HCT116 (cell line): ENCODE results near the gene VAT1. TPM values are rescaled to one million over a fixed set of nuclear protein-coding genes. Genes with fewer than 3 reads are reported as not detected.

Source experiments
- ATAC-seq: fragments of 200-7000 bp; cut with Tn5 transposase; 2 replicates; pipeline ENCODE4 v1.9.1; 2020; ENCODE audit warnings: mild to moderate bottlenecking, moderate library complexity
- BruUV-seq: library from RNA; stranded (reverse); fragments of 400-500 nt; replicated peaks from 2 replicates; lab custom pipeline; 2021; lab: Mats Ljungman, UMichigan
- CTCF ChIA-PET: fragments of 300-600 bp; sonication (Branson Sonifier 250); formaldehyde crosslinking; loops from one replicate; lab custom pipeline; 2021; ENCODE audit warnings: antibody characterized with exemption; lab: Charles Lee
- POLR2A ChIA-PET: fragments of 300-600, 350-600 bp; sonication (Branson Sonifier 250); formaldehyde crosslinking; loops from one replicate; lab custom pipeline; 2021; ENCODE audit warnings: antibody characterized with exemption; lab: Charles Lee
- RAD21 ChIA-PET, 2 experiments: fragments of 300-600 bp; sonication (Branson Sonifier 250); formaldehyde crosslinking; loops; one replicate each; lab custom pipeline; 2023; ENCODE audit warnings: low total read pairs in 2 of 2; ENCODE audit not compliant: uncharacterized antibody in 2 of 2, unreplicated experiment in 2 of 2, low non-redundant PET in 1 of 2; lab: Charles Lee
- DNase-seq: peaks from one replicate; pipeline ENCODE4 v3.0.0-alpha.2; 2010; ENCODE audit warnings: low read depth, low spot score
- H2AFZ ChIP-seq: fragments of 200-600 bp; shearing (Covaris generic), sonication (generic); 2 replicates; pipeline ENCODE4 v1.6.1; 2017; ENCODE audit warnings: low read depth, mixed run types, mixed read lengths, antibody characterized with exemption, low read length; ENCODE audit not compliant: poor library complexity, severe bottlenecking
- H3K27ac ChIP-seq: 2 replicates; pipeline ENCODE4 v1.5.1; 2012; ENCODE audit warnings: low read depth, low read length
- H3K27me3 ChIP-seq: fragments of 200-600 bp; sonication (generic); 2 replicates; pipeline ENCODE4 v1.6.1; 2016; ENCODE audit warnings: mixed run types, low read length, mixed read lengths; ENCODE audit not compliant: insufficient read depth
- H3K36me3 ChIP-seq, 2 experiments: fragments of 200-500 bp in 1 of 2; fragments of 200-600 bp in 1 of 2; sonication (Bioruptor generic) in 1 of 2; sonication (generic) in 1 of 2; 2 replicates each; pipeline versions ENCODE4 v1.5.1 to v1.6.1; 2014 to 2016; ENCODE audit warnings: low read length in 2 of 2, inconsistent platforms in 1 of 2, mixed read lengths in 1 of 2, mixed run types in 1 of 2; ENCODE audit not compliant: insufficient read depth in 2 of 2, control insufficient read depth in 1 of 2
- H3K4me1 ChIP-seq, 2 experiments: fragments of 200-600 bp in 1 of 2; sonication (generic) in 1 of 2; 2 replicates each; pipeline versions ENCODE4 v1.5.1 to v1.6.1; 2012 to 2017; ENCODE audit warnings: low read length in 2 of 2, inconsistent platforms in 1 of 2, mild to moderate bottlenecking in 1 of 2, mixed read lengths in 1 of 2, mixed run types in 1 of 2, moderate library complexity in 1 of 2; ENCODE audit not compliant: insufficient read depth in 2 of 2, control insufficient read depth in 1 of 2
- H3K4me2 ChIP-seq: fragments of 200-600 bp; sonication (generic); 2 replicates; pipeline ENCODE4 v1.6.1; 2017; ENCODE audit warnings: mixed run types, low read length, mixed read lengths
- H3K4me3 ChIP-seq, 2 experiments: fragments of 200-600 bp in 1 of 2; sonication (generic) in 1 of 2; replicated peaks in 1 of 2; 2 replicates each; pipeline ENCODE4 v1.5.1; 2011 to 2016; ENCODE audit warnings: low read length in 2 of 2, control low read depth in 1 of 2, low read depth in 1 of 2, mild to moderate bottlenecking in 1 of 2, mixed read lengths in 1 of 2, mixed run types in 1 of 2
- H3K79me2 ChIP-seq: fragments of 200-600 bp; sonication (generic); 2 replicates; pipeline ENCODE4 v1.6.1; 2017; ENCODE audit warnings: mild to moderate bottlenecking, mixed run types, low read length, moderate library complexity, mixed read lengths; ENCODE audit not compliant: insufficient read depth
- H3K9ac ChIP-seq: fragments of 200-600 bp; sonication (generic); 2 replicates; pipeline ENCODE4 v1.6.1; 2016; ENCODE audit warnings: low read length, mixed read lengths
- H3K9me2 ChIP-seq: fragments of 200-600 bp; sonication (generic), shearing (Covaris generic); 2 replicates; pipeline ENCODE4 v1.6.1; 2017; ENCODE audit warnings: mixed run types, mild to moderate bottlenecking, moderate library complexity; ENCODE audit not compliant: insufficient read depth
- H3K9me3 ChIP-seq, 2 experiments: fragments of 200-500 bp in 1 of 2; fragments of 200-600 bp in 1 of 2; sonication (Bioruptor generic) in 1 of 2; sonication (generic) in 1 of 2; 2 replicates each; pipeline ENCODE4 v1.6.1; 2014 to 2017; ENCODE audit warnings: low read length in 2 of 2, mixed read lengths in 2 of 2, inconsistent platforms in 1 of 2, low read depth in 1 of 2, mild to moderate bottlenecking in 1 of 2, mixed run types in 1 of 2, moderate library complexity in 1 of 2; ENCODE audit not compliant: control insufficient read depth in 1 of 2, insufficient read depth in 1 of 2
- H4K20me1 ChIP-seq: fragments of 200-600 bp; sonication (generic), shearing (Covaris generic); 2 replicates; pipeline ENCODE4 v1.6.1; 2017; ENCODE audit warnings: mixed run types, mild to moderate bottlenecking, moderate library complexity; ENCODE audit not compliant: insufficient read depth
- ATF3 ChIP-seq: IDR thresholded peaks from 2 replicates; pipeline ENCODE4 v1.6.1; 2012
- CBX3 ChIP-seq: IDR thresholded peaks from 2 replicates; pipeline ENCODE4 v1.6.1; 2012; ENCODE audit warnings: low read depth
- CEBPB ChIP-seq: IDR thresholded peaks from 2 replicates; pipeline ENCODE4 v1.6.1; 2012; ENCODE audit warnings: low read depth
- EGR1 ChIP-seq: IDR thresholded peaks from 2 replicates; pipeline ENCODE4 v1.6.1; 2012; ENCODE audit warnings: low read depth
- FOSL1 ChIP-seq: IDR thresholded peaks from 2 replicates; pipeline ENCODE4 v1.6.1; 2012; ENCODE audit warnings: low read depth
- JUND ChIP-seq: IDR thresholded peaks from 2 replicates; pipeline ENCODE4 v1.6.1; 2012
- MAX ChIP-seq: IDR thresholded peaks from 2 replicates; pipeline ENCODE4 v1.6.1; 2012
- POLR2A ChIP-seq: IDR thresholded peaks from 2 replicates; pipeline ENCODE4 v1.7.0; 2011; ENCODE audit warnings: borderline replicate concordance; ENCODE audit not compliant: insufficient read depth, insufficient read length; ENCODE audit errors: extremely low read depth
- POLR2AphosphoS5 ChIP-seq: IDR thresholded peaks from 2 replicates; pipeline ENCODE4 v1.6.1; 2011; ENCODE audit warnings: mild to moderate bottlenecking, low read depth, low read length, moderate library complexity
- SRF ChIP-seq: IDR thresholded peaks from 2 replicates; pipeline ENCODE4 v1.6.1; 2012; ENCODE audit warnings: low read depth
- TCF7L2 ChIP-seq: IDR thresholded peaks from 2 replicates; pipeline ENCODE4 v1.7.0; 2011; ENCODE audit warnings: borderline replicate concordance, inconsistent platforms; ENCODE audit not compliant: insufficient read depth, insufficient read length; ENCODE audit errors: extremely low read depth
- YY1 ChIP-seq: IDR thresholded peaks from 2 replicates; pipeline ENCODE4 v1.6.1; 2011; ENCODE audit warnings: low read length, low read depth, moderate library complexity, mild to moderate bottlenecking; ENCODE audit not compliant: insufficient replicate concordance; ENCODE audit errors: extremely low read depth
- ZFX ChIP-seq: fragments of 450-650 bp; IDR thresholded peaks from 2 replicates; pipeline ENCODE4 v1.6.1; 2017
- ZNF274 ChIP-seq: fragments of 200-500 bp; sonication (Bioruptor generic); IDR thresholded peaks from 2 replicates; pipeline ENCODE4 v1.6.1; 2014; ENCODE audit warnings: mild to moderate bottlenecking, low read depth, low read length, inconsistent platforms
- intact Hi-C: fragments of 100-400 bp; cut with micrococcal nuclease; formaldehyde crosslinking; loops from 2 replicates; pipeline ENCODE4 v1.10.0; 2022
- total RNA-seq: library from RNA; stranded (reverse); gene quantifications from one replicate; pipeline ENCODE4 v1.2.1, GENCODE V29; 2021; ENCODE audit not compliant: unreplicated experiment
- TF ChIP-seq, protein P1 (sequence below), 3 experiments: fragments of 200-600 bp in 1 of 3; sonication (generic) in 1 of 3; IDR thresholded peaks in 2 of 3; conservative IDR thresholded peaks in 1 of 3; 2 replicates each; pipeline ENCODE4 v1.5.1; 2012 to 2017; ENCODE audit warnings: low read depth in 2 of 3, low read length in 2 of 3, antibody characterized with exemption in 1 of 3, borderline replicate concordance in 1 of 3, control low read depth in 1 of 3, mild to moderate bottlenecking in 1 of 3, mixed read lengths in 1 of 3, mixed run types in 1 of 3, moderate library complexity in 1 of 3; ENCODE audit not compliant: insufficient read depth in 1 of 3
- TF ChIP-seq, protein P2 (sequence below): IDR thresholded peaks from 2 replicates; pipeline ENCODE4 v1.6.1; 2011; ENCODE audit warnings: mild to moderate bottlenecking, low read length, moderate library complexity; ENCODE audit not compliant: insufficient replicate concordance; ENCODE audit errors: extremely low read depth

The VAT1 gene
- total RNA-seq, 1 experiment from 2014 or later = 197 TPM

GRCh38 chr17:43014020-43014648, 8.1 kb downstream of the VAT1 start (continued):
- TF ChIP-seq MAX (no peak), CBX3 (no peak)

DNA sequence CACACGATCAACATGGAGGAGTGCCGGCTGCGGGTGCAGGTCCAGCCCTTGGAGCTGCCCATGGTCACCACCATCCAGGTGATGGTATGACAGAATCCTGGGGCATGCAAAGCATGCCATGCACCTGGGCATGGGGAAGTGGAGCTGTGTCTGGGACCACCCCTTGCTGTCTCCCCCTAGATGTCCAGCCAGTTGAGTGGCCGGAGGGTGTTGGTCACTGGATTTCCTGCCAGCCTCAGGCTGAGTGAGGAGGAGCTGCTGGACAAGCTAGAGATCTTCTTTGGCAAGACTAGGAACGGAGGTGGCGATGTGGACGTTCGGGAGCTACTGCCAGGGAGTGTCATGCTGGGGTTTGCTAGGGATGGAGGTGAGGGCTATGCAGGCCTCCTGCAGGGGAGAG, 8.9 kb downstream of the VAT1 start:
- Histone ChIP-seq H3K4me3 (no peak overlapping the region), H3K9me2 (no peaks in the 10 kb centered on the region)
- POLR2A ChIA-PET = interaction anchor here (1.5 to 1.7 kb wide), 2 partner anchors 9 to 15 kb away, joined by 6 read pairs; partner anchors contain the start of gene RPL27
- TF ChIP-seq CEBPB = no peak
- no peak for TF ChIP-seq TCF7L2
- TF ChIP-seq ZFX = no peak
- no peak for TF ChIP-seq YY1
- no peak for TF ChIP-seq FOSL1
- TF ChIP-seq MAX = no peak
- no peak for TF ChIP-seq POLR2A
- TF ChIP-seq ZNF274 = no peak
- TF ChIP-seq POLR2AphosphoS5 = no peak
- no peak for TF ChIP-seq EGR1
- no peak for TF ChIP-seq JUND
- TF ChIP-seq, protein P1, sequence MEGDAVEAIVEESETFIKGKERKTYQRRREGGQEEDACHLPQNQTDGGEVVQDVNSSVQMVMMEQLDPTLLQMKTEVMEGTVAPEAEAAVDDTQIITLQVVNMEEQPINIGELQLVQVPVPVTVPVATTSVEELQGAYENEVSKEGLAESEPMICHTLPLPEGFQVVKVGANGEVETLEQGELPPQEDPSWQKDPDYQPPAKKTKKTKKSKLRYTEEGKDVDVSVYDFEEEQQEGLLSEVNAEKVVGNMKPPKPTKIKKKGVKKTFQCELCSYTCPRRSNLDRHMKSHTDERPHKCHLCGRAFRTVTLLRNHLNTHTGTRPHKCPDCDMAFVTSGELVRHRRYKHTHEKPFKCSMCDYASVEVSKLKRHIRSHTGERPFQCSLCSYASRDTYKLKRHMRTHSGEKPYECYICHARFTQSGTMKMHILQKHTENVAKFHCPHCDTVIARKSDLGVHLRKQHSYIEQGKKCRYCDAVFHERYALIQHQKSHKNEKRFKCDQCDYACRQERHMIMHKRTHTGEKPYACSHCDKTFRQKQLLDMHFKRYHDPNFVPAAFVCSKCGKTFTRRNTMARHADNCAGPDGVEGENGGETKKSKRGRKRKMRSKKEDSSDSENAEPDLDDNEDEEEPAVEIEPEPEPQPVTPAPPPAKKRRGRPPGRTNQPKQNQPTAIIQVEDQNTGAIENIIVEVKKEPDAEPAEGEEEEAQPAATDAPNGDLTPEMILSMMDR (IDR thresholded peaks at IDR 0.05 in 2 of 3, conservative IDR thresholded peaks at IDR 0.05 in 1 of 3; ENCODE audit: borderline replicate concordance in 1 of 3, insufficient read depth in 1 of 3, low read depth in 2 of 3, low read length in 2 of 3) = no peak
- no peak for TF ChIP-seq ATF3
- TF ChIP-seq, protein P2, sequence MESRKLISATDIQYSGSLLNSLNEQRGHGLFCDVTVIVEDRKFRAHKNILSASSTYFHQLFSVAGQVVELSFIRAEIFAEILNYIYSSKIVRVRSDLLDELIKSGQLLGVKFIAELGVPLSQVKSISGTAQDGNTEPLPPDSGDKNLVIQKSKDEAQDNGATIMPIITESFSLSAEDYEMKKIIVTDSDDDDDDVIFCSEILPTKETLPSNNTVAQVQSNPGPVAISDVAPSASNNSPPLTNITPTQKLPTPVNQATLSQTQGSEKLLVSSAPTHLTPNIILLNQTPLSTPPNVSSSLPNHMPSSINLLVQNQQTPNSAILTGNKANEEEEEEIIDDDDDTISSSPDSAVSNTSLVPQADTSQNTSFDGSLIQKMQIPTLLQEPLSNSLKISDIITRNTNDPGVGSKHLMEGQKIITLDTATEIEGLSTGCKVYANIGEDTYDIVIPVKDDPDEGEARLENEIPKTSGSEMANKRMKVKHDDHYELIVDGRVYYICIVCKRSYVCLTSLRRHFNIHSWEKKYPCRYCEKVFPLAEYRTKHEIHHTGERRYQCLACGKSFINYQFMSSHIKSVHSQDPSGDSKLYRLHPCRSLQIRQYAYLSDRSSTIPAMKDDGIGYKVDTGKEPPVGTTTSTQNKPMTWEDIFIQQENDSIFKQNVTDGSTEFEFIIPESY = no peak
- no peak for TF ChIP-seq SRF
- TF ChIP-seq, all 23 proteins: peak for 0
- Histone ChIP-seq H3K4me1 (peaks cover 10 to 25% of the 10 kb centered on the region in 2 experiments; a peak in 3 of 4 replicates), H3K36me3 (peaks cover 0 to 9% of the 10 kb centered on the region in 2 experiments; a peak in 3 of 4 replicates), H3K79me2 (no peaks in the 10 kb centered on the region), H3K9ac (no peak overlapping the region), H3K4me2 (no peak overlapping the region), H4K20me1 (no peaks in the 10 kb centered on the region), H3K27me3 (no peaks in the 10 kb centered on the region), H3K27ac (no peak overlapping the region), H3K9me3 (no peaks in the 10 kb centered on the region), H2AFZ (no peak overlapping the region)
- intact Hi-C loops = no loop called here
- DNase-seq = no peak
- no TSS peak for BruUV-seq
- ChIA-PET RAD21 (no interaction called here), CTCF (interaction anchor here (1.6 kb wide), 1 partner anchor 11 kb away, joined by 5 read pairs; no protein-coding TSS in a partner anchor)
- ATAC-seq = no peak
